Sigmoid colon (tissue), 4 donors: ENCODE data around the gene MYO15A.

Experiments
- CTCF ChIP-seq, 4 experiments: fragments of 450-650 bp in 3 of 4; fragments of 200-600 bp in 1 of 4; IDR thresholded peaks; one replicate each; pipeline ENCODE4 v1.5.1; 2016 to 2019; ENCODE audit warnings: antibody characterized with exemption in 4 of 4, mild to moderate bottlenecking in 3 of 4, moderate library complexity in 2 of 4
- POLR2AphosphoS5 ChIP-seq, 4 donors: sonication (generic); formaldehyde crosslinking; IDR thresholded peaks; one replicate each; pipeline ENCODE4 v1.6.1; 2017; ENCODE audit warnings: antibody characterized with exemption in 4 of 4

- TF ChIP-seq POLR2AphosphoS5 (IDR thresholded peaks at IDR 0.05) (no peak), CTCF (IDR thresholded peaks at IDR 0.05) (no peak)
These were observed 110.3 kb downstream of the MYO15A start for GRCh38 chr17:18218756-18219415.
